OCI-M2 (cell line): ENCODE results near the gene KLHL36.
"Not testable (repeated sequence)": the region's sequence is repeated elsewhere in the genome, so short reads cannot be mapped to it uniquely, and the experiment has no call there.

ENCODE experiments used
- DNase-seq: peaks from one replicate; lab custom pipeline; 2025; ENCODE audit not compliant: unreplicated experiment; lab: John Stamatoyannopoulos, UW

Gene KLHL36

DNA sequence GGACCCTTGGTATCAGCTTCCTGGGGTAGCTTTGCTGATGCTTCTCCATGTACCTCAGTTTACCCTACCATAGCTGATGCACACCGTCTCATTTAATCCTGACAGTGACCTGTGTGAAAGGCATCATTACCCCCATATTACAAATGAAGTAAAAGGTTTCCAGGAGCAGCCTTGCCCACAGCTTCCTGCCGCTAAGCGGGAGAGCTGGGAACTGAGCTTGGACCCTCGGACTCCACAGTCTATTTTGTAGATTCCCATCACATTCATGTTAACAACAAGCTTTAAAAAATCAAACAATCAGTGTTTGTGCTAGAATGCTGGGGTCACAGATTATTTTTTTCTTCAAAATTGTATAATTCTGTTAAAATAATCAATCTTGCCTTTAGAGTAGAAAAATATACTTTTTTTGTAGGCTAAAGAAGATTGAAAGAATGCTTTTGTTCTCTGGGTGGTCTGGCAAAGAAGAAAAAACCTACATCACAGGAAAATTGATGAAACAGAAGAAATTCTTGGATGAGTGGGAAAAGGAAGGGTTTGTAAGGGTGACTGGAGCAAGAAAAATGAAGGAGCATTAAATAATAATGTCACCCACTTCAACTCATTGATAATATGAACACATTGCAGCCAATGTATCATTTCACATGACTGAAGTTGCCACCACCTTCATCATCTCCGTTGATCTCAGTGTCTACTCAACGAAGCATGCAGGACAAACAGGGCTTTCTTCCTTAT, 41.9 kb downstream of the KLHL36 start:
- no peak for DNase-seq

DNA sequence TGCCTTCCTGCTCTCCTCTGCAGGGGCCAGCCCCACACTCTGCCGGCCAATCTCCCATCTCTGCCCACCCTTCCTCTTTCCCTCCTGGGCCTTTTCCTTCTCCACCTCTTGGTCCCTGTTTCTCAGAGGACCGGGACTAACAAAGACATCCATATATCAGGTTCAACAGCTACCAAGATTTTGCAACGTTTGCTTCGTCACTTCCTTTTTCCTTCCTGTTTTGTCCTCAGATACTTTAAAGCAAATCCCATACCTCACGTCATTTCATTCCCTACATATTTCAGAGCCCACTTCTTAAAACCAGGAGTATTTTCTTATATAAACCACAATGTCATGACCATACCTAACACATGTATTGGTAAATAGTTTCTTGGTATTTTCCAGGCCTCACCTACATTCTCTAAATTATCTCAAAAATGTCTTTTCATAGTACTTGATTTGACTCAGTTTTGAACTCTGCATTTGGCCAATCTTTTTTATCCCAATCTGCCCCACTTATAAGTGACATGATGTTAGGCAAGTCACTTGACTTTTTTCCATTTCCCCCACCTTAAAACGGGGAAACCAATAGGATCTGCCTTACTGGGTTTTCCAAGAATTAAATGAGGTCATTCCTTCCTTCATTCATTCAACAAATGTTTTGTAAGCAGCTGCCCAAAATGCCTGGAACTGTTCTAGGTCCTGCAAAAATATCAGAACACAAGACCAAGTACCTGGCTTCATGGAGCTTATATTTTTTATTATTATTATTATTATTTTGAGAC, 44.3 kb downstream of the KLHL36 start:
- no peak for DNase-seq

DNA sequence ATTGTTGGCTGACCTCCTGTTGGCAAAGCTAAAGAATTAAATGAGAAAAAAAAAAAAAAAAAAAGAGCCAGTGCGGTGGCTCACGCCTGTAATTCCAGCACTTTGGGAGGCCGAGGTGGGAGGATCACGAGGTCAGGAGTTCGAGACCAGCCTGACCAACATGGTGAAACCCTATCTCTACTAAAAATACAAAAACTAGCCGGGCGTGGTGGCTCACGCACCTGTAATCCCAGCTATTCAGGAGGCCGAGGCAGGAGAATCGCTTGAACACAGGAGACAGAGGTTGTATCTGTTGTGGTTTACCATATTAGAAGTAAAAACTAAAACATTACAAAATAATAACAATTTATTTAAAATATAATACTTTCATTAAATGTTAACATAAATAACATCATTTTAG, 45.6 kb downstream of the KLHL36 start:
- DNase-seq: not testable (repeated sequence)

DNA sequence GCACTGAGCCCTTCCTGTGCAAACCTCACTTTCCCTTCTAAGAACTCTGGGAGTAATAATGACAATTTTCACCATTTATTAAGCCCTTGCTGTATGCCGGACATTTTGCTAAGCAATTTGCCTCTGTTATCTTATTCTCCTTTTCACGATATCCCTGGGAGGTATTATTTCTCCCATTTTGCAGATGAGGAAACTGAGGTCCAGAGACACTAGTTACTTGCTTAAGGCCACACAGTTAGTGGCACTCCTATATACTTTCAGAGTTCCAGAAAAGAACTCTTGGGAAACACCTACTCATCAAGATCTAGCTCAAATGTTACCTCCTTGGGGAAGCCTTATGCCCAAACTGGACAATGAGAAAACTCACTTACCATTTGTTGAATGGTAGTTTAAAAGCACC, 46.7 kb downstream of the KLHL36 start:
- DNase-seq: no peak

DNA sequence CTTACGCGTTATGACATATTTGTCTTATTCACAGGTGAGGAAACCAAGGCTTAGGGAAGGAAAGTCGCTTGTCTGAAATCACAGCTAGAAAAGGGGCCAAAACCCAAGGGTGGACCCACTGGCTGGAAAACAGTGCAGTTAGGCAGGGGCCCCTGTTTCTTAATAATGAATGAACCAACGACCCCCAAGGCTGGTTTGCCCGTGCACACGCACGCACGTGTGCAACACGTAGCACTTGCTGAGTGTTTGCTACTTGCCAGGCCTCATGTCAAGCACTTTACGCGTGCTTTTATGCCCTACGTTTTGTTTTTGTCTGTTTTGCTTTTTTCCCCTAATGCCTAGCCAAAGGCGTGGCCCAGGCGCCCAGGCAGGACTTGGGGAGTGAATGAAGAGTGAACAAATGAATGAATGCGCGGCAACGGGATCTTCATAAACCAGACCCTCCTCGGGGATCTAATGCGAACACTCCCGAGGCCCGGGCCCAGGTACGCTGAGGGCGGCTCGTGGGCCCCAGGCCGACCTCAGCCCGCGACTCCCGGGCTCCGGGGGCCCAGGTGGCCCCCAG, 50.9 kb downstream of the KLHL36 start:
- no peak for DNase-seq

DNA sequence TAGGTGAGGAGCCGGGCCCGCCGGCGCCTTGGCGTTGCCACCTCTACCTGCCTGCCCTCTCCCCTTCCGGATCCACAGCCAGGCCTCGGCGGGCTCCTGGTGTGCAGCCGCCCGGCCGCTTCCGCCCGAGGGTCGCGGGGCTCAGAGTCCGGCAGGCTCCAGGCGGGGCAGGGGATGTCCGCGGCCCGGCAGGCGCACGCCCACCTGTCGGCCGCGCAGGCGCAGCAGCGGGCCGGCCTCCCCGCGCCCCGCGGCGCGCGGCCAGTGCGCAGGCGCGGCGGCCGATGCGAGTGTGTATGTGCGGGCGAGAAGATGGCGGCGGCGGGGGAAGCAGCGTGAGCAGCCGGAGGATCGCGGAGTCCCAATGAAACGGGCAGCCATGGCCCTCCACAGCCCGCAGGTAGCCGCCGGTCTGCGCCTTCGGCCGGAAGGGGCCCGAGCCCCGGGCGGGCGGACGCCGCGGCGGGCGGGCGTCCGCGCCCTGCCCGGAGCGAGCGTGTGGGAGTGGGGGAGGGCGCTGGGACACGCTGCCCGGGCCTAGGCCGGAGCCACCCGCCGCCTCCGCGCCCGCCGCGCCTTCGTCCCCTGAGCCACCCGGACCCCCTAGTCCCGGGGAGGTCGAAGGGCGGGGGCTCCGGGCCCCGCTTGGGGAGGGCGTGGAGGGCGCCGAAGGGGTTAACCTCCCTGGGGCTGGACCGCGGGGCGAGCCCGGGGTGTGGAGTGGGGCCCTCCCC, 51.6 kb downstream of the KLHL36 start, which contains the start of gene USP10:
USP10 (plus strand) TSS at position 289 of the 734 bp plus-strand sequence; CDS start at position 380, 91 bp downstream.
- no peak for DNase-seq

DNA sequence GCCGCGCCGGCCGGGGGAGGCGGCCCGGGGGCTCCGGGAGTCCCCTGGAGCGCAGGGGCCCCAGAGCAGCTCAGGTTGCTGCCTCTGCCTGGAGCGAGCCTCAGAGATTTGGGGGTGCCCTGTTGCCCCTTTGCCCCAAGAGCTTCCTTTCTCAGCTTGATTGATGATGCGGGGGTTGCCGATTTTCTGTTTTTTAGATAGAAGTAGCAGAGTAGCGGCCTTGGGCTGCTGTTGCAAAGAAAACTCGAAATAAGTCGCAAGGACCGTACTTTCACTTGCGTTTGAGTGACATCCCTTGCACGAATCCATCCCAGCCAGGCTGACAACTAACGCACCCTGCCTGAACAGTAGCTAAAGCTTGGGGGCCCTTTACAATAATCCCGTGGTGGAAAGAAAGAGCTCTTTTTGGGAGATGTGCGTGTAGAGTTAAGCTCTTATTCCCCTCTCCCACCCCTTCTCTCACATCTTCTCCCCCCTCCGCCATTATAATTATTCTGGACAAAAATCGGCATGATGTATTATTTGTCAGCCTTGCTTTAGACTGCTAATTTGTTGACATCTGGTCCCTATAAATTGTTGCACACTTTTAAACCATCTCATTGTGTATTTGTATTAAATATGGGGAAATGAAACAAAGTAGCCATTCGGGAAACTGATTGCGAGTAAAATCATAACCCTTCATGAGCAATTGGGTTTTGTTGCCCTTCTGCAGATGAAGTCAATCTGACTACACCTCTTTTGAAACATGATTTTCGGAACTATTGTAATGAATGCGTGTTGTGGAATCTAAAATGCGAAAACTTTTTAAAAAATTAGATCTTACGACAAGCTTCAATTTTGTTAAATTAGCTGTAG, 52.4 kb downstream of the KLHL36 start:
- no peak for DNase-seq

DNA sequence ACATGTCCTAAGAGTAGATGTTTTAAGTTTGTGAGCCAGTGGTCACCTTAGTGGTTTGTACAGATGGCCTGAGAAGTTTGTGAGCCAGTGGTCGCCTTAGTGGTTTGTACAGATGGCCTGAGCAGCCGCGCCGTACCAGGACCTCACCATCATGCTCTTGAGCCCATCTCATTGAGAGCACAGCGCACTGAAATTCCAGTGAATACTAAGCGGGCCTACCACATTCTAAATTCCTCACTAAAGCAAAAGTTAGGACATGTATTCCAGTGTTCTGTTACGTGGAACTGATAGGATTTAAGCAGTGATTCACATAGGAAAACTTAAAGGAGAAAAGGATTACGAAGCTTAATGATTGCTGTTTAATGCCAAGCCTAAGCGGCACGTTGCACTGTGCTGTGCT, 55.4 kb downstream of the KLHL36 start:
- DNase-seq: no peak

DNA sequence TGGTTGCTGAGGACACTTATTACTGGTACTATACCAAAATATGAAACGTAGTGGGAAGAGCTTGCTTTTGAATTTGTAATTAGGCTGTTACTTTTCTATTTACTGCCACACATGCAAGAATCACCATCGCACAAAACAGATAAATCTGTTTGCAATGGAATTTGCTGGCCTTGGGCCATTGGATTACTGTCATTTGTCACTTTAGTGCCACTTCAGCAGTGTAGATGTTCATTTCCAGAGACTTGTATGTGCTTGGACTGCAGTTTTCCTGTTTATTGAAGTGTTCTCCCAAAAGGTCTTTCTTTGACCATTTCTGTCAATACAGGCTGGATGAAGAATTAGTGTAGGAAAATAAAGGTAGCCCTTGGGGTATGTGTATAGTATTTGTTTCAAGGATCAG, 55.9 kb downstream of the KLHL36 start:
- DNase-seq: no peak

DNA sequence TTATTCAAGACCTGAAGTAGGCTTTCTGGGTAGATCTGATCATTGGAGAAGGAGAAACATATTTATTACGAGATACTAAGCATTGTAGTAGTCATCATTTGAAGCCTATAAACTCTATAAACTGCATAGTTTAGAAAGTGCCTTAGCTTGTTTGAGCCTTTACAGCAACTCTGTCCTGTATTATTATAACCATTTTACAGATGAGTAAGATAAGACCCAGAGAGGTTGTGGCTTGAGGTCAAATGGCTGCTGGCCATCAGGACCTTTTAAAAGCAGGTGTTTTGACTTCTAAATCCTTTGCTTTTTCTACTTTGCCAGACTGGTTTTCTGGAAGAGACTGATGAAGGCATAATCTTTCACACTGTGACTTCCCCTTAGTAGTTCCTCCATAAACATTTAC, 58.5 kb downstream of the KLHL36 start:
- DNase-seq: no peak

DNA sequence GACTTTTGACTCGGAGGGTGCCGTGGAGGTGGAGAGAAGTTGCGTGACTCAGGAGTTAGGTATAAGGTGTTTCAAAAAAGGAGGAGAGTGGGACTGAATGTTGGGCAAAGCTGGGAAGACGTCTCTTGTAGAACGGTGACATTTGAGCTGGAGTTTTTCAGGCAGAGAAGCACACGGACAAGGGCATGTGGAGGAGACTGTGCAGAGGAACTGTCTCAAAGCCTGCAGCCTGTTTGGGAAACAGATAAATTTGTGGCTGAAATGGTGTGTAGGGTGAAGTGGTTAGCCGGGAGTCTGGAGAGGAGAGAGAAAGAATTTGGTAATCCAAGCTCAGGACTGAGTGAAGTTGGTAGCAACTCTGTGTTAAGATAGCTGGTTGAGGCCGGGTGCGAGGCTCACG, 61.3 kb downstream of the KLHL36 start:
- DNase-seq: no peak

DNA sequence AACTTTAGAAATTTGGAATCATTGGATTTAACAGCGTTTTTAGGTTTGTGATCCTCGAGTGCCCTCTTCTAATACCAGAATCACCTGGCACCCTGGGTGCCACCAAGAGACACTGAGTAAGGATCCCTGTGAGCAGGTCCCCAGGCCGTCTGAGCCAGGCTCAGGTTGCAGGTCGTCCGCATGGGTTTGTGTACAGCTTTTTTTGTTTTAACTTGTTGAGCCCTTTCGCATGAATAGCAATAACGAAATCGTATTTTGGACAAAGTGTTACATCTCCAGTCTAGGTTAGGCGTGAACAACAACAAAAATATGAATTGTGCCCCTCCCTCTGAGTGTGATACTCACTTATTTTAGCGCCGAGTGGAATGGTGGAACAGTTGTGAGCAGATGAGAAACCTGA, 62.4 kb downstream of the KLHL36 start:
- no peak for DNase-seq
